Kidney (tissue), 14 donors: ENCODE results near the gene ASB3. TPM values are rescaled to one million over a fixed set of nuclear protein-coding genes. Genes with fewer than 3 reads are reported as not detected.

Experiments used
- DNase-seq, 5 donors: peaks; one replicate each; pipeline ENCODE4 v3.0.0-alpha.2; 2013 to 2020
- FAIRE-seq: peaks from 2 replicates; lab custom pipeline; 2012; peaks lifted over from hg19 to GRCh38; lab: Jason Lieb, UNC
- H3K27ac ChIP-seq, 2 donors: one replicate each; pipeline ENCODE4 v1.7.0; 2013; ENCODE audit warnings: low read depth in 2 of 2, low read length in 2 of 2, inconsistent platforms in 1 of 2
- H3K27me3 ChIP-seq: one replicate; pipeline ENCODE4 v1.7.1; 2013; ENCODE audit warnings: low read length, inconsistent platforms; ENCODE audit not compliant: control insufficient read depth, insufficient read depth
- H3K36me3 ChIP-seq, 3 donors: one replicate each; pipeline versions ENCODE4 v1.7.0 to v1.7.1; 2013; ENCODE audit warnings: low read length in 3 of 3, control low read depth in 1 of 3, inconsistent platforms in 1 of 3; ENCODE audit not compliant: insufficient read depth in 3 of 3, control insufficient read depth in 2 of 3
- H3K4me1 ChIP-seq, 3 donors: one replicate each; pipeline versions ENCODE4 v1.7.0 to v1.7.1; 2013; ENCODE audit warnings: low read length in 3 of 3, inconsistent platforms in 1 of 3, low read depth in 1 of 3; ENCODE audit not compliant: control insufficient read depth in 2 of 3, insufficient read depth in 2 of 3
- H3K4me3 ChIP-seq, 3 donors: one replicate each; pipeline versions ENCODE4 v1.7.0 to v1.8.1; 2013; ENCODE audit warnings: low read length in 3 of 3, control low read depth in 1 of 3, inconsistent platforms in 1 of 3
- H3K9ac ChIP-seq, 3 donors: one replicate each; pipeline versions ENCODE4 v1.7.0 to v1.7.1; 2013; ENCODE audit warnings: low read length in 3 of 3, control low read depth in 1 of 3, inconsistent platforms in 1 of 3
- H3K9me3 ChIP-seq, 3 donors: one replicate each; pipeline versions ENCODE4 v1.7.0 to v1.7.1; 2013; ENCODE audit warnings: low read length in 3 of 3, control low read depth in 1 of 3, inconsistent platforms in 1 of 3; ENCODE audit not compliant: control insufficient read depth in 2 of 3, insufficient read depth in 1 of 3
- intact Hi-C: fragments of 100-400 bp; cut with DNase I; formaldehyde crosslinking; loops from one replicate; pipeline ENCODE4 v1.11.1; 2022
- polyA plus RNA-seq: library from polyadenylated mRNA; stranded (reverse); fragments of 350-450 nt; fragmentation: Illumina TruSeq; extraction: RNeasy Lipid Tissue Mini Kit (QIAGEN cat#74804); gene quantifications from one replicate; pipeline ENCODE4 v1.2.3, GENCODE V29; 2014; ENCODE audit warnings: low read depth, low replicate concordance; ENCODE audit not compliant: insufficient read depth
- total RNA-seq: library from RNA; stranded (reverse); fragmentation: NEBNext Ultra II Directional; extraction: Animal tissue kit (Norgen Biotek cat#: 25700); gene quantifications from one replicate; pipeline ENCODE4 v1.2.1, GENCODE V29; 2021
- TF ChIP-seq, protein P1 (sequence below): IDR thresholded peaks from 3 replicates; pipeline ENCODE4 v1.5.1; 2012; ENCODE audit warnings: mild to moderate bottlenecking, moderate library complexity, borderline replicate concordance; ENCODE audit not compliant: insufficient read depth; ENCODE audit errors: extremely low read depth
- donor health status: control.
- donor health status: control.
- donor health status: control.
- donor health status: control.
- donor health status: control.
- donor health status: DM: yes; HTN: yes; CAD: no.
- donor health status: Normal renal cell carcinoma (clear cell type).

The ASB3 gene
- total and polyA plus RNA-seq, 2 donors from 2014 or later, result 8.0 to 20.1 TPM

DNA sequence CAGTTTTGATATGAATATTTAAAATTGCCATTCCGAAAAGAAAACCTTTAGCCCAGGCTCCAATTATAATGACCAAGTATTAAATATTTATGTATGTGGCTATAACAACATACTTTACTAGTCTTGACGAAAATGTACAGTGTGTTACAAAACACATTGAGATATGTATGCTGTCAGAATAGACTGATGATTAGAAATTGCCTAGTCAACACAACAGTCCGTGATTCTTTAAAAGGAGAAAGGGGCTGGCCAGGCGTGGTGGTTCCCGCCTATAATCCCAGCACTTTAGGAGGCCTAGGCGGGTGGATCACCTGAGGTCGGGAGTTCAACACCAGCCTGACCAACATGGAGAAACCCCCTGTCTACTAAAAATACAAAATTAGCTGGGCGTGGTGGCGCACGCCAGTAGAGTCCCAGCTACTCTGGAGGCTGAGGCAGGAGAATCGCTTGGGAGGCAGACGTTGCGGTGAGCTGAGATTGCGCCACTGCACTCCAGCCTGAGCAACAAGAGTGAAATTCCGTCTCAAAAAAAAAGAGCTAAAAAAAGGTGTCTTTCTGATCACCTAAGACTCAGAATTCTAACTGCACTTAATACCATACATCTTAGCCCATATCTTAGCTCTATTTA lies 17.3 kb downstream of the ASB3 start:
- H3K27me3 ChIP-seq, result no peaks in the 10 kb centered on the region
- intact Hi-C loops, result no loop called here
- H3K9ac ChIP-seq, result no peak overlapping the region
- no peaks in the 10 kb centered on the region for H3K36me3 ChIP-seq
- no peak for FAIRE-seq
- no peak for DNase-seq
- peaks cover 0 to 4% (median 3%) of the 10 kb centered on the region in 3 donors for H3K4me1 ChIP-seq
- H3K9me3 ChIP-seq, result no peaks in the 10 kb centered on the region
- no peak overlapping the region for H3K4me3 ChIP-seq
- H3K27ac ChIP-seq, result no peak overlapping the region
- TF ChIP-seq, protein P1, sequence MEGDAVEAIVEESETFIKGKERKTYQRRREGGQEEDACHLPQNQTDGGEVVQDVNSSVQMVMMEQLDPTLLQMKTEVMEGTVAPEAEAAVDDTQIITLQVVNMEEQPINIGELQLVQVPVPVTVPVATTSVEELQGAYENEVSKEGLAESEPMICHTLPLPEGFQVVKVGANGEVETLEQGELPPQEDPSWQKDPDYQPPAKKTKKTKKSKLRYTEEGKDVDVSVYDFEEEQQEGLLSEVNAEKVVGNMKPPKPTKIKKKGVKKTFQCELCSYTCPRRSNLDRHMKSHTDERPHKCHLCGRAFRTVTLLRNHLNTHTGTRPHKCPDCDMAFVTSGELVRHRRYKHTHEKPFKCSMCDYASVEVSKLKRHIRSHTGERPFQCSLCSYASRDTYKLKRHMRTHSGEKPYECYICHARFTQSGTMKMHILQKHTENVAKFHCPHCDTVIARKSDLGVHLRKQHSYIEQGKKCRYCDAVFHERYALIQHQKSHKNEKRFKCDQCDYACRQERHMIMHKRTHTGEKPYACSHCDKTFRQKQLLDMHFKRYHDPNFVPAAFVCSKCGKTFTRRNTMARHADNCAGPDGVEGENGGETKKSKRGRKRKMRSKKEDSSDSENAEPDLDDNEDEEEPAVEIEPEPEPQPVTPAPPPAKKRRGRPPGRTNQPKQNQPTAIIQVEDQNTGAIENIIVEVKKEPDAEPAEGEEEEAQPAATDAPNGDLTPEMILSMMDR, result no peak

DNA sequence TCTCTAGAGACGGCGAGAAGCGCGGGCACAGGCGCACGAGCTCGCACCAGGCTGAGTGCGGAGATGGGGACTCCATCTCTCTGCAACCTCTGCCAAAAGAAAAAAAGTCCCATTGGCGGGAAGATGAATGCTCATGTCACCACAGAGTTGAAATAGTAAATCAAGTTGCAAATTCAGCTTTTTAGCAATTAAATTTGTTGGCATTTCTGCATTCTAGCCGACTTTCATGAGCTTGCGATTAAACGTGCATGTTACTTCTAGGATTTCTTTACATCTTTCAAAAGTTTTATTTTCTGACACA lies 18.6 kb downstream of the ASB3 start:
- peaks cover 0 to 8% (median 0%) of the 10 kb centered on the region in 3 donors for H3K36me3 ChIP-seq
- H3K9me3 ChIP-seq, result no peaks in the 10 kb centered on the region
- FAIRE-seq (no peak), DNase-seq (peak in 2 of 5 donors; percentile 74 to 75)
- peak overlapping the region; percentile 92 to 98 (median 97) for H3K4me3 ChIP-seq
- peak overlapping the region; percentile 77 to 96 (median 80) for H3K9ac ChIP-seq
- H3K4me1 ChIP-seq, result peaks cover 0 to 4% (median 3%) of the 10 kb centered on the region in 3 donors
- TF ChIP-seq, protein P1, result no peak
- intact Hi-C loops, result no loop called here
- H3K27me3 ChIP-seq, result no peaks in the 10 kb centered on the region
- H3K27ac ChIP-seq, result peak overlapping the region in 1 of 2 donors; percentile 77

DNA sequence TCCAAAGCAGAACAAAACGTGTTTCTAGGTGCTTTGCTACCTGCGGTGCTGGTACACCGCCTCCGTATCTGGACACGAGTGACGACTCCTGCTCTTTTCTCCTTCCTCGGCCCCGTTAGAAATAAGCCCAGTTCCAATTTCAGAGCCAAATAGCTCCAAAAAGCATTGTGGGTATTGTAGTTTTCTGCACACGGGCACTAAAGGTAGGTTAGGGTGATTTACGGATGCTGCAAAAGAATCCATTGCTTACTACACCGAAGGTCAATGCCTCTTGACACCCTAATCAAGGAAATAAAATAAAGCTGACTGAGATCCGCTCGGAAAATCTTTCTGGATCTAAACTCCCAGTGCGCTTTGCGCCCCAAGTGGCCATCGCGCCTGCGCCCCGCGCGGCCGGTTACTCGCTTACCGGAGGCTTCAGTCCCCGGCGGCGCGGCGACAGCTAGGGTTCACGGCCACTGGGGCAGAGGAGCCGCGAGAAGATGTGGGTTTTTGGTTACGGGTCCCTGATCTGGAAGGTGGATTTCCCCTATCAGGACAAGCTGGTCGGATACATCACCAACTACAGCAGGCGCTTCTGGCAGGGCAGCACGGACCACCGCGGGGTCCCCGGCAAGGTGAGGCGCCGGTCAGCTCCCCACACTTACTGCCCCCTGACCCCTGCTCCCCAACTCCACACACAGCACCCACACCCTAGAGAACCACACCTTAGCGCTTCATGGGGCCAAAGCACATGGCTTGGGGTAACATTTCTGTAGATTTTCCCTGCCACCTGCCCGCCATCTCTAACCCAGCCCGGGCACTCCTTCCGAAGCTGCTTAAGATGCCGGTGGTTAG lies 19.1 kb downstream of the ASB3 start, which contains the start of gene CHAC2:
CHAC2 (plus strand) TSS at position 400 of the 837 bp plus-strand sequence; CDS start at position 483, 83 bp downstream.
- intact Hi-C loops, result no loop called here
- peak within 1 kb of the TSS; percentile 92 to 98 (median 97) for H3K4me3 ChIP-seq
- H3K4me1 ChIP-seq, result peaks cover 0 to 4% (median 3%) of the 10 kb centered on the region in 3 donors
- peak; percentile 87 to 95 (median 93) for DNase-seq
- peak within 1 kb of the TSS; percentile 77 to 96 (median 83) for H3K9ac ChIP-seq
- no peaks in the 10 kb centered on the region for H3K27me3 ChIP-seq
- H3K9me3 ChIP-seq, result no peaks in the 10 kb centered on the region
- FAIRE-seq, result no peak
- H3K27ac ChIP-seq, result peak within 1 kb of the TSS; percentile 58 to 77
- H3K36me3 ChIP-seq, result peaks cover 0 to 10% (median 0%) of the 10 kb centered on the region in 3 donors
- TF ChIP-seq, protein P1, result peak; percentile 33
